Measurements from ENCODE around the gene RABEP2. TPM values are rescaled to one million over a fixed set of nuclear protein-coding genes. Genes with fewer than 3 reads are reported as not detected.

RABEP2 gene
- total and polyA plus RNA-seq, 9 of the 15 experiments (the other 6 are each of a cell fraction or from before 2014, with no cell fraction given) = 0.15 to 13.4 (median 3.5) TPM

DNA sequence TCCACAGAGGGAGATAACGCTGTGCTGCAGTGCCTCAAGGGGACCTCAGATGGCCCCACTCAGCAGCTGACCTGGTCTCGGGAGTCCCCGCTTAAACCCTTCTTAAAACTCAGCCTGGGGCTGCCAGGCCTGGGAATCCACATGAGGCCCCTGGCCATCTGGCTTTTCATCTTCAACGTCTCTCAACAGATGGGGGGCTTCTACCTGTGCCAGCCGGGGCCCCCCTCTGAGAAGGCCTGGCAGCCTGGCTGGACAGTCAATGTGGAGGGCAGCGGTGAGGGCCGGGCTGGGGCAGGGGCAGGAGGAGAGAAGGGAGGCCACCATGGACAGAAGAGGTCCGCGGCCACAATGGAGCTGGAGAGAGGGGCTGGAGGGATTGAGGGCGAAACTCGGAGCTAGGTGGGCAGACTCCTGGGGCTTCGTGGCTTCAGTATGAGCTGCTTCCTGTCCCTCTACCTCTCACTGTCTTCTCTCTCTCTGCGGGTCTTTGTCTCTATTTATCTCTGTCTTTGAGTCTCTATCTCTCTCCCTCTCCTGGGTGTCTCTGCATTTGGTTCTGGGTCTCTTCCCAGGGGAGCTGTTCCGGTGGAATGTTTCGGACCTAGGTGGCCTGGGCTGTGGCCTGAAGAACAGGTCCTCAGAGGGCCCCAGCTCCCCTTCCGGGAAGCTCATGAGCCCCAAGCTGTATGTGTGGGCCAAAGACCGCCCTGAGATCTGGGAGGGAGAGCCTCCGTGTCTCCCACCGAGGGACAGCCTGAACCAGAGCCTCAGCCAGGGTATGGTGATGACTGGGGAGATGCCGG is 7.5 kb upstream of the RABEP2 start (continued):
- TF ChIP-seq, protein P1, sequence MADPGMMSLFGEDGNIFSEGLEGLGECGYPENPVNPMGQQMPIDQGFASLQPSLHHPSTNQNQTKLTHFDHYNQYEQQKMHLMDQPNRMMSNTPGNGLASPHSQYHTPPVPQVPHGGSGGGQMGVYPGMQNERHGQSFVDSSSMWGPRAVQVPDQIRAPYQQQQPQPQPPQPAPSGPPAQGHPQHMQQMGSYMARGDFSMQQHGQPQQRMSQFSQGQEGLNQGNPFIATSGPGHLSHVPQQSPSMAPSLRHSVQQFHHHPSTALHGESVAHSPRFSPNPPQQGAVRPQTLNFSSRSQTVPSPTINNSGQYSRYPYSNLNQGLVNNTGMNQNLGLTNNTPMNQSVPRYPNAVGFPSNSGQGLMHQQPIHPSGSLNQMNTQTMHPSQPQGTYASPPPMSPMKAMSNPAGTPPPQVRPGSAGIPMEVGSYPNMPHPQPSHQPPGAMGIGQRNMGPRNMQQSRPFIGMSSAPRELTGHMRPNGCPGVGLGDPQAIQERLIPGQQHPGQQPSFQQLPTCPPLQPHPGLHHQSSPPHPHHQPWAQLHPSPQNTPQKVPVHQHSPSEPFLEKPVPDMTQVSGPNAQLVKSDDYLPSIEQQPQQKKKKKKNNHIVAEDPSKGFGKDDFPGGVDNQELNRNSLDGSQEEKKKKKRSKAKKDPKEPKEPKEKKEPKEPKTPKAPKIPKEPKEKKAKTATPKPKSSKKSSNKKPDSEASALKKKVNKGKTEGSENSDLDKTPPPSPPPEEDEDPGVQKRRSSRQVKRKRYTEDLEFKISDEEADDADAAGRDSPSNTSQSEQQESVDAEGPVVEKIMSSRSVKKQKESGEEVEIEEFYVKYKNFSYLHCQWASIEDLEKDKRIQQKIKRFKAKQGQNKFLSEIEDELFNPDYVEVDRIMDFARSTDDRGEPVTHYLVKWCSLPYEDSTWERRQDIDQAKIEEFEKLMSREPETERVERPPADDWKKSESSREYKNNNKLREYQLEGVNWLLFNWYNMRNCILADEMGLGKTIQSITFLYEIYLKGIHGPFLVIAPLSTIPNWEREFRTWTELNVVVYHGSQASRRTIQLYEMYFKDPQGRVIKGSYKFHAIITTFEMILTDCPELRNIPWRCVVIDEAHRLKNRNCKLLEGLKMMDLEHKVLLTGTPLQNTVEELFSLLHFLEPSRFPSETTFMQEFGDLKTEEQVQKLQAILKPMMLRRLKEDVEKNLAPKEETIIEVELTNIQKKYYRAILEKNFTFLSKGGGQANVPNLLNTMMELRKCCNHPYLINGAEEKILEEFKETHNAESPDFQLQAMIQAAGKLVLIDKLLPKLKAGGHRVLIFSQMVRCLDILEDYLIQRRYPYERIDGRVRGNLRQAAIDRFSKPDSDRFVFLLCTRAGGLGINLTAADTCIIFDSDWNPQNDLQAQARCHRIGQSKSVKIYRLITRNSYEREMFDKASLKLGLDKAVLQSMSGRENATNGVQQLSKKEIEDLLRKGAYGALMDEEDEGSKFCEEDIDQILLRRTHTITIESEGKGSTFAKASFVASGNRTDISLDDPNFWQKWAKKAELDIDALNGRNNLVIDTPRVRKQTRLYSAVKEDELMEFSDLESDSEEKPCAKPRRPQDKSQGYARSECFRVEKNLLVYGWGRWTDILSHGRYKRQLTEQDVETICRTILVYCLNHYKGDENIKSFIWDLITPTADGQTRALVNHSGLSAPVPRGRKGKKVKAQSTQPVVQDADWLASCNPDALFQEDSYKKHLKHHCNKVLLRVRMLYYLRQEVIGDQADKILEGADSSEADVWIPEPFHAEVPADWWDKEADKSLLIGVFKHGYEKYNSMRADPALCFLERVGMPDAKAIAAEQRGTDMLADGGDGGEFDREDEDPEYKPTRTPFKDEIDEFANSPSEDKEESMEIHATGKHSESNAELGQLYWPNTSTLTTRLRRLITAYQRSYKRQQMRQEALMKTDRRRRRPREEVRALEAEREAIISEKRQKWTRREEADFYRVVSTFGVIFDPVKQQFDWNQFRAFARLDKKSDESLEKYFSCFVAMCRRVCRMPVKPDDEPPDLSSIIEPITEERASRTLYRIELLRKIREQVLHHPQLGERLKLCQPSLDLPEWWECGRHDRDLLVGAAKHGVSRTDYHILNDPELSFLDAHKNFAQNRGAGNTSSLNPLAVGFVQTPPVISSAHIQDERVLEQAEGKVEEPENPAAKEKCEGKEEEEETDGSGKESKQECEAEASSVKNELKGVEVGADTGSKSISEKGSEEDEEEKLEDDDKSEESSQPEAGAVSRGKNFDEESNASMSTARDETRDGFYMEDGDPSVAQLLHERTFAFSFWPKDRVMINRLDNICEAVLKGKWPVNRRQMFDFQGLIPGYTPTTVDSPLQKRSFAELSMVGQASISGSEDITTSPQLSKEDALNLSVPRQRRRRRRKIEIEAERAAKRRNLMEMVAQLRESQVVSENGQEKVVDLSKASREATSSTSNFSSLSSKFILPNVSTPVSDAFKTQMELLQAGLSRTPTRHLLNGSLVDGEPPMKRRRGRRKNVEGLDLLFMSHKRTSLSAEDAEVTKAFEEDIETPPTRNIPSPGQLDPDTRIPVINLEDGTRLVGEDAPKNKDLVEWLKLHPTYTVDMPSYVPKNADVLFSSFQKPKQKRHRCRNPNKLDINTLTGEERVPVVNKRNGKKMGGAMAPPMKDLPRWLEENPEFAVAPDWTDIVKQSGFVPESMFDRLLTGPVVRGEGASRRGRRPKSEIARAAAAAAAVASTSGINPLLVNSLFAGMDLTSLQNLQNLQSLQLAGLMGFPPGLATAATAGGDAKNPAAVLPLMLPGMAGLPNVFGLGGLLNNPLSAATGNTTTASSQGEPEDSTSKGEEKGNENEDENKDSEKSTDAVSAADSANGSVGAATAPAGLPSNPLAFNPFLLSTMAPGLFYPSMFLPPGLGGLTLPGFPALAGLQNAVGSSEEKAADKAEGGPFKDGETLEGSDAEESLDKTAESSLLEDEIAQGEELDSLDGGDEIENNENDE (IDR thresholded peaks at IDR 0.05; ENCODE audit: low read depth, low read length) = no peak
- TF ChIP-seq PHB2 (IDR thresholded peaks at IDR 0.05; ENCODE audit: low read depth) = no peak
- no peak for TF ChIP-seq RNF2 (IDR thresholded peaks at IDR 0.05)
- TF ChIP-seq MBD2 (IDR thresholded peaks at IDR 0.05; ENCODE audit: borderline replicate concordance, low read depth) = no peak
- no peak for TF ChIP-seq RBBP5 (IDR thresholded peaks at IDR 0.05; ENCODE audit: borderline replicate concordance, insufficient read depth, low read length, poor library complexity, severe bottlenecking)
- TF ChIP-seq OTX1 (CRISPR knock-in tag; IDR thresholded peaks at IDR 0.05) = no peak
- no peak for TF ChIP-seq PHF8 (IDR thresholded peaks at IDR 0.05; ENCODE audit: borderline replicate concordance, low read length)
- TF ChIP-seq RUNX1 (IDR thresholded peaks at IDR 0.05; ENCODE audit: low read depth) = no peak
